Astrocyte (in vitro differentiated cells and primary cell): ENCODE results near the gene YAF2. TPM values are rescaled to one million over a fixed set of nuclear protein-coding genes. Genes with fewer than 3 reads are reported as not detected.
"Not testable (repeated sequence)": the region's sequence is repeated elsewhere in the genome, so short reads cannot be mapped to it uniquely, and the experiment has no call there.

Experiments used
- DNase-seq: peaks from one replicate; pipeline ENCODE4 v3.0.0-alpha.2; 2010; ENCODE audit warnings: low read depth
- FAIRE-seq: peaks from 2 replicates; lab custom pipeline; 2011; peaks lifted over from hg19 to GRCh38; lab: Jason Lieb, UNC
- H2AFZ ChIP-seq: 2 replicates; pipeline ENCODE4 v1.6.0; 2012; ENCODE audit warnings: low read depth, low read length, inconsistent platforms
- H3K27ac ChIP-seq: 2 replicates; pipeline ENCODE4 v1.5.1; 2011; ENCODE audit warnings: low read depth, low read length, inconsistent platforms
- H3K27me3 ChIP-seq: 2 replicates; pipeline ENCODE4 v1.6.0; 2011; ENCODE audit warnings: low read length, inconsistent platforms; ENCODE audit not compliant: insufficient read depth
- H3K36me3 ChIP-seq: 2 replicates; pipeline ENCODE4 v1.5.1; 2011; ENCODE audit warnings: low read length, inconsistent platforms; ENCODE audit not compliant: insufficient read depth
- H3K4me1 ChIP-seq: 2 replicates; pipeline ENCODE4 v1.5.1; 2011; ENCODE audit warnings: low read length, inconsistent platforms; ENCODE audit not compliant: insufficient read depth
- H3K4me2 ChIP-seq: 2 replicates; pipeline ENCODE4 v1.6.0; 2012; ENCODE audit warnings: low read length, inconsistent platforms
- H3K4me3 ChIP-seq: 2 replicates; pipeline ENCODE4 v1.5.1; 2011; ENCODE audit warnings: low read depth, mild to moderate bottlenecking, low read length, inconsistent platforms; ENCODE audit not compliant: insufficient read depth
- H3K79me2 ChIP-seq: 2 replicates; pipeline ENCODE4 v1.6.0; 2012; ENCODE audit warnings: mild to moderate bottlenecking, low read length, inconsistent platforms; ENCODE audit not compliant: insufficient read depth
- H3K9ac ChIP-seq: 2 replicates; pipeline ENCODE4 v1.6.0; 2012; ENCODE audit warnings: mild to moderate bottlenecking, low read length, inconsistent platforms
- H3K9me3 ChIP-seq: 2 replicates; pipeline ENCODE4 v1.5.1; 2012; ENCODE audit warnings: low read depth, mild to moderate bottlenecking, low read length, inconsistent platforms; ENCODE audit not compliant: insufficient read depth
- H4K20me1 ChIP-seq: 2 replicates; pipeline ENCODE4 v1.6.0; 2012; ENCODE audit warnings: low read length, inconsistent platforms; ENCODE audit not compliant: insufficient read depth
- H3K27ac Mint-ChIP-seq: one replicate; pipeline ENCODE4 v1.8.0; 2021; ENCODE audit warnings: mild to moderate bottlenecking, mixed read lengths; ENCODE audit not compliant: unreplicated experiment
- H3K27me3 Mint-ChIP-seq: one replicate; pipeline ENCODE4 v1.8.0; 2021; ENCODE audit warnings: low read depth, mixed read lengths; ENCODE audit not compliant: unreplicated experiment
- H3K36me3 Mint-ChIP-seq: one replicate; pipeline ENCODE4 v1.8.0; 2021; ENCODE audit warnings: low read depth, mixed read lengths; ENCODE audit not compliant: unreplicated experiment
- H3K4me1 Mint-ChIP-seq: one replicate; pipeline ENCODE4 v1.8.0; 2021; ENCODE audit warnings: low read depth, mixed read lengths; ENCODE audit not compliant: unreplicated experiment
- H3K4me3 Mint-ChIP-seq: one replicate; pipeline ENCODE4 v1.8.0; 2021; ENCODE audit warnings: mild to moderate bottlenecking, moderate library complexity, mixed read lengths; ENCODE audit not compliant: unreplicated experiment
- H3K9me3 Mint-ChIP-seq: one replicate; pipeline ENCODE4 v1.8.0; 2021; ENCODE audit warnings: mild to moderate bottlenecking, mixed read lengths; ENCODE audit not compliant: unreplicated experiment
- EZH2 ChIP-seq: IDR thresholded peaks from 2 replicates; pipeline ENCODE4 v1.6.1; 2012; ENCODE audit warnings: mild to moderate bottlenecking, low read length, inconsistent platforms; ENCODE audit not compliant: insufficient read depth
- total RNA-seq: library from RNA; stranded (reverse); gene quantifications from 2 replicates; pipeline ENCODE4 v1.2.1, GENCODE V29; 2021
- TF ChIP-seq, protein P1 (sequence below): IDR thresholded peaks from 2 replicates; pipeline ENCODE4 v1.5.1; 2011; ENCODE audit warnings: low read depth, mild to moderate bottlenecking, inconsistent platforms, low read length, moderate library complexity; ENCODE audit not compliant: insufficient read depth

Gene YAF2
- total RNA-seq, 1 donor from 2014 or later: 28.6 TPM

DNA sequence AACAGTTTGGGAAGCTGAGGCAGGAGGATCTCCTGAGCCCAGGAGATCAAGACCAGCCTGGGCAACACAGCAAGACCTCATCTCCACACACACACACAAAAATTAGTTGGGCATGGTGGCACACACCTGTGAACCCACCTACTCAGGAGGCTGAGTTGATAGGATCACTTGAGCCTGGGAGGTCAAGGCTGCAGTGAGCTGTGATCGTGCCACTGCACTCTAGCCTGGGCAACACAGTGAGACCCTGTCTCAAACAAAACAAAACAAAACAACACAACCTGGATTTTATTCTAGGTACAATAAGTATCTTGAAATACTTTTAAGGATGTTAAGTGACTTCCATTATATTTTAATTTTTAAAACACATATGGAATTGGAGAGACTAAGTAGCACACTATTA, 45.8 kb downstream of the YAF2 start:
- H2AFZ ChIP-seq: no peak overlapping the region
- no peaks in the 10 kb centered on the region for H3K9me3 ChIP-seq
- no peak overlapping the region for H3K4me3 Mint-ChIP-seq
- no peak for TF ChIP-seq EZH2
- TF ChIP-seq, protein P1, sequence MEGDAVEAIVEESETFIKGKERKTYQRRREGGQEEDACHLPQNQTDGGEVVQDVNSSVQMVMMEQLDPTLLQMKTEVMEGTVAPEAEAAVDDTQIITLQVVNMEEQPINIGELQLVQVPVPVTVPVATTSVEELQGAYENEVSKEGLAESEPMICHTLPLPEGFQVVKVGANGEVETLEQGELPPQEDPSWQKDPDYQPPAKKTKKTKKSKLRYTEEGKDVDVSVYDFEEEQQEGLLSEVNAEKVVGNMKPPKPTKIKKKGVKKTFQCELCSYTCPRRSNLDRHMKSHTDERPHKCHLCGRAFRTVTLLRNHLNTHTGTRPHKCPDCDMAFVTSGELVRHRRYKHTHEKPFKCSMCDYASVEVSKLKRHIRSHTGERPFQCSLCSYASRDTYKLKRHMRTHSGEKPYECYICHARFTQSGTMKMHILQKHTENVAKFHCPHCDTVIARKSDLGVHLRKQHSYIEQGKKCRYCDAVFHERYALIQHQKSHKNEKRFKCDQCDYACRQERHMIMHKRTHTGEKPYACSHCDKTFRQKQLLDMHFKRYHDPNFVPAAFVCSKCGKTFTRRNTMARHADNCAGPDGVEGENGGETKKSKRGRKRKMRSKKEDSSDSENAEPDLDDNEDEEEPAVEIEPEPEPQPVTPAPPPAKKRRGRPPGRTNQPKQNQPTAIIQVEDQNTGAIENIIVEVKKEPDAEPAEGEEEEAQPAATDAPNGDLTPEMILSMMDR: no peak
- H3K9ac ChIP-seq: no peak overlapping the region
- H3K4me2 ChIP-seq: no peak overlapping the region
- no peak for DNase-seq
- H3K4me3 ChIP-seq: no peak overlapping the region
- H3K27ac ChIP-seq: no peak overlapping the region
- H3K27ac Mint-ChIP-seq: no peak overlapping the region
- H3K36me3 Mint-ChIP-seq: peaks cover 6% of the 10 kb centered on the region
- H3K9me3 Mint-ChIP-seq: no peaks in the 10 kb centered on the region
- no peaks in the 10 kb centered on the region for H4K20me1 ChIP-seq
- peaks cover 2% of the 10 kb centered on the region for H3K4me1 Mint-ChIP-seq
- no peaks in the 10 kb centered on the region for H3K4me1 ChIP-seq
- H3K79me2 ChIP-seq: peaks cover 6% of the 10 kb centered on the region
- no peak for FAIRE-seq
- no peaks in the 10 kb centered on the region for H3K36me3 ChIP-seq
- H3K27me3 Mint-ChIP-seq: no peaks in the 10 kb centered on the region
- no peaks in the 10 kb centered on the region for H3K27me3 ChIP-seq

DNA sequence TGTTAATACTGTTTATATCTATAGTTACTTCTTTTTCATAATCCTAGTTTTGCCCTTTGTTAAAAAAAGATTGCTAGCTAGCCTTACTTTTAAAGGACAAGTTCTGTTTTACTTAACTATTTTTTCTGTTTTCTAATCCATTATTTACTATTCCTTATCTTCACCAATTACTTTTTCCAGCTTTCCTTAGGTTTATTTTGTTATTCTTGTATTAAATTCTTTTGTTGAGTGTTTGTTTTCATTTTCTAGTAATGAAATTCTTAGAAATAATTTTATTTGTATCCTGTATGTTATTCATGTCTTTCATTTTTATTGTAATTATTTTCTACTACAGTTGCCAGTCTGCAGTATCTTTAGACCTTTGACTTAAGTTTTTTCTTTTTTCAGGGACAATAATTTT, 47.7 kb downstream of the YAF2 start:
- DNase-seq (no peak), FAIRE-seq (no peak)
- Histone ChIP-seq H3K27ac (no peak overlapping the region), H3K4me1 (no peaks in the 10 kb centered on the region), H3K4me3 (no peak overlapping the region), H4K20me1 (no peaks in the 10 kb centered on the region), H3K27me3 (no peaks in the 10 kb centered on the region), H3K36me3 (no peaks in the 10 kb centered on the region), H3K79me2 (peaks cover 6% of the 10 kb centered on the region), H2AFZ (no peak overlapping the region), H3K9me3 (no peaks in the 10 kb centered on the region), H3K9ac (no peak overlapping the region), H3K4me2 (no peak overlapping the region)
- H3K9me3 Mint-ChIP-seq: no peaks in the 10 kb centered on the region
- TF ChIP-seq, protein P1: no peak
- no peak for TF ChIP-seq EZH2
- peaks cover 2% of the 10 kb centered on the region for H3K4me1 Mint-ChIP-seq
- no peaks in the 10 kb centered on the region for H3K27me3 Mint-ChIP-seq
- H3K4me3 Mint-ChIP-seq: no peak overlapping the region
- peaks cover 2% of the 10 kb centered on the region for H3K36me3 Mint-ChIP-seq
- no peak overlapping the region for H3K27ac Mint-ChIP-seq

DNA sequence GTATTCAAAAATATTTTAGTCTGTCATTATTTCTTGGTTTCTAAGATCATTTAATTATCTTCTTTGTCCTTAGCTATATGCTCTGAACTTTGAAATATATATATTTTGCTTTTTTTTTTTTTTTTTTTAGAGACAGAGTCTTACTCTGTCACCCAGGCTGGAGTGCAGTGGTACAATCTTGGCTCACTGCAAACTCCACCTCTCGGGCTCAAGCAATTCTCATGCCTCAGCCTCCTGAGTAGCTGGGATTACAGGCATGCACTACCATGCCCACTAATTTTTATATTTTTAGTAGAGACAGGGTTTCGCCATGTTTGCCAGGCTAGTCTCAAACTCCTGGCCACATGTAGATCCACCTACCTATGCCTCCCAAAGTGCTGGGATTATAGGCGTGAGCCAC, 49.8 kb downstream of the YAF2 start:
- not testable (repeated sequence) for H3K27ac Mint-ChIP-seq, H3K27me3 ChIP-seq, H3K4me1 Mint-ChIP-seq

More for the DNA sequence above, 49.8 kb downstream of the YAF2 start:
- not testable (repeated sequence) for H3K27ac ChIP-seq, H3K79me2 ChIP-seq, FAIRE-seq, H3K27me3 Mint-ChIP-seq, H2AFZ ChIP-seq, DNase-seq, H3K4me3 Mint-ChIP-seq, H3K4me3 ChIP-seq, H3K9ac ChIP-seq, H4K20me1 ChIP-seq, H3K36me3 Mint-ChIP-seq, H3K36me3 ChIP-seq, H3K4me1 ChIP-seq, H3K9me3 Mint-ChIP-seq, H3K9me3 ChIP-seq, H3K4me2 ChIP-seq
